GM12892 (cell line): ENCODE results near the gene CFAP69.

Experiments
- POLR2A ChIP-seq: IDR thresholded peaks from 2 replicates; pipeline ENCODE4 v1.6.1; 2011; ENCODE audit warnings: low read depth, low read length, control low read depth
- POLR2AphosphoS5 ChIP-seq: IDR thresholded peaks from 2 replicates; pipeline ENCODE4 v1.6.1; 2011; ENCODE audit warnings: low read depth, low read length, control low read depth

GRCh38 chr7:90210981-90211380 lies 34.0 kb upstream of the CFAP69 start:
- TF ChIP-seq POLR2A: no peak
- TF ChIP-seq POLR2AphosphoS5: no peak
